ENCODE results near the gene NEIL3. TPM values are rescaled to one million over a fixed set of nuclear protein-coding genes. Genes with fewer than 3 reads are reported as not detected.
A peak's percentile ranks its signal among the peaks of the same experiment; 100 is the strongest.

The NEIL3 gene
- total and polyA plus RNA-seq, 2 experiments from 2014 or later = 2.4 to 3.7 TPM

GRCh38 chr4:177311589-177311988 is 1.9 kb downstream of the NEIL3 start:
- H2AFZ ChIP-seq = peak overlapping the region; percentile 67
- H3K79me2 ChIP-seq (ENCODE audit: insufficient read depth) = peaks cover 17% of the 10 kb centered on the region
- no peak overlapping the region for H3K4me2 ChIP-seq (ENCODE audit: unreplicated experiment)

GRCh38 chr4:177313263-177313662 is 3.6 kb downstream of the NEIL3 start:
- Histone ChIP-seq H2AFZ (peak overlapping the region; percentile 67), H3K4me2 (ENCODE audit: unreplicated experiment) (peak overlapping the region; percentile 42), H3K9ac (peak overlapping the region; percentile 9; the same call in 1 of the 2 replicates)

More at GRCh38 chr4:177311589-177311988, 1.9 kb downstream of the NEIL3 start:
- Histone ChIP-seq H3K36me3 (ENCODE audit: low read depth) (no peaks in the 10 kb centered on the region), H3K9ac (no peak overlapping the region), H3K4me3 (no peak overlapping the region), H3K27me3 (replicated peaks; ENCODE audit: insufficient read depth) (no peaks in the 10 kb centered on the region), H4K20me1 (ENCODE audit: insufficient read depth) (no peaks in the 10 kb centered on the region), H3F3A (ENCODE audit: insufficient read depth) (peaks cover 8% of the 10 kb centered on the region; the same call in 1 of the 2 replicates), H3K27ac (no peak overlapping the region), H3K9me3 (ENCODE audit: low read depth) (no peaks in the 10 kb centered on the region), H3K9me2 (ENCODE audit: insufficient read depth) (no peaks in the 10 kb centered on the region), H3K4me1 (ENCODE audit: insufficient read depth) (peaks cover 38% of the 10 kb centered on the region)
- TF ChIP-seq EZH2 (IDR thresholded peaks at IDR 0.05; ENCODE audit: insufficient read depth, poor library complexity, severe bottlenecking) (no peak), EZH2phosphoT487 (IDR thresholded peaks at IDR 0.05; ENCODE audit: insufficient read depth, low read depth) (no peak)
- 94% methylated on average over 7 of the region's 7 CpGs for WGBS, 2 experiments (ENCODE audit: low coverage in 1 of 2, low lambda C conversion rate in 2 of 2, missing lambda C conversion rate in 2 of 2)
- in situ Hi-C loops (cut with MboI) = no loop called here
- DNase-seq = no peak

GRCh38 chr4:177315767-177316464 is 6.2 kb downstream of the NEIL3 start:
- Histone ChIP-seq H3K9ac (0 out of 2 replicates have a peak overlapping the region, but pooled peaks have one; percentile 6), H2AFZ (peak overlapping the region; percentile 52), H3K4me1 (ENCODE audit: insufficient read depth) (peaks cover 19% of the 10 kb centered on the region), H3K27ac (no peak overlapping the region), H3F3A (ENCODE audit: insufficient read depth) (no peaks in the 10 kb centered on the region), H3K36me3 (ENCODE audit: low read depth) (no peaks in the 10 kb centered on the region), H3K79me2 (ENCODE audit: insufficient read depth) (peaks cover 10% of the 10 kb centered on the region), H3K9me2 (ENCODE audit: insufficient read depth) (no peaks in the 10 kb centered on the region), H3K27me3 (replicated peaks; ENCODE audit: insufficient read depth) (no peaks in the 10 kb centered on the region), H3K4me3 (peak overlapping the region; percentile 44), H4K20me1 (ENCODE audit: insufficient read depth) (no peaks in the 10 kb centered on the region), H3K9me3 (ENCODE audit: low read depth) (no peaks in the 10 kb centered on the region), H3K4me2 (ENCODE audit: unreplicated experiment) (peak overlapping the region; percentile 53)
- DNase-seq = no peak
- in situ Hi-C loops (cut with MboI) = no loop called here
- TF ChIP-seq EZH2 (IDR thresholded peaks at IDR 0.05; ENCODE audit: insufficient read depth, poor library complexity, severe bottlenecking) = no peak
- no peak for TF ChIP-seq EZH2phosphoT487 (IDR thresholded peaks at IDR 0.05; ENCODE audit: insufficient read depth, low read depth)
- WGBS, 2 experiments (ENCODE audit: low coverage in 1 of 2, low lambda C conversion rate in 2 of 2, missing lambda C conversion rate in 2 of 2) = 88 to 90% methylated on average over 4 of the region's 4 CpGs

More at GRCh38 chr4:177313263-177313662, 3.6 kb downstream of the NEIL3 start:
- Histone ChIP-seq H3K9me2 (ENCODE audit: insufficient read depth) (no peaks in the 10 kb centered on the region), H3K36me3 (ENCODE audit: low read depth) (no peaks in the 10 kb centered on the region), H3K9me3 (ENCODE audit: low read depth) (no peaks in the 10 kb centered on the region), H4K20me1 (ENCODE audit: insufficient read depth) (no peaks in the 10 kb centered on the region), H3K4me3 (peak overlapping the region; percentile 0; the same call in 1 of the 2 replicates), H3K79me2 (ENCODE audit: insufficient read depth) (peaks cover 17% of the 10 kb centered on the region), H3K27me3 (replicated peaks; ENCODE audit: insufficient read depth) (no peaks in the 10 kb centered on the region), H3K27ac (no peak overlapping the region), H3F3A (ENCODE audit: insufficient read depth) (peaks cover 8% of the 10 kb centered on the region; the same call in 1 of the 2 replicates), H3K4me1 (ENCODE audit: insufficient read depth) (peaks cover 35% of the 10 kb centered on the region)
- in situ Hi-C loops (cut with MboI) = no loop called here
- peak; percentile 66 for DNase-seq
- WGBS, 2 experiments (ENCODE audit: low coverage in 1 of 2, low lambda C conversion rate in 2 of 2, missing lambda C conversion rate in 2 of 2) = 6 to 14% methylated on average over 1 of the region's 1 CpG
- TF ChIP-seq EZH2phosphoT487 (IDR thresholded peaks at IDR 0.05; ENCODE audit: insufficient read depth, low read depth) = no peak
- no peak for TF ChIP-seq EZH2 (IDR thresholded peaks at IDR 0.05; ENCODE audit: insufficient read depth, poor library complexity, severe bottlenecking)

GRCh38 chr4:177320721-177321120 is 11.0 kb downstream of the NEIL3 start:
- H3K36me3 ChIP-seq (ENCODE audit: low read depth) = no peaks in the 10 kb centered on the region
- DNase-seq = no peak
- no peak overlapping the region for H3K27ac ChIP-seq
- H3K9me2 ChIP-seq (ENCODE audit: insufficient read depth) = no peaks in the 10 kb centered on the region
- no peak overlapping the region for H2AFZ ChIP-seq
- H3K4me3 ChIP-seq = no peak overlapping the region
- in situ Hi-C loops (cut with MboI) = no loop called here
- WGBS, 2 experiments (ENCODE audit: low coverage in 1 of 2, low lambda C conversion rate in 2 of 2, missing lambda C conversion rate in 2 of 2) = 97 to 100% methylated on average over 5 of the region's 5 CpGs
- no peaks in the 10 kb centered on the region for H3K27me3 ChIP-seq (replicated peaks; ENCODE audit: insufficient read depth)
- TF ChIP-seq EZH2 (IDR thresholded peaks at IDR 0.05; ENCODE audit: insufficient read depth, poor library complexity, severe bottlenecking) = no peak
- TF ChIP-seq EZH2phosphoT487 (IDR thresholded peaks at IDR 0.05; ENCODE audit: insufficient read depth, low read depth) = no peak
- H3K9ac ChIP-seq = no peak overlapping the region
- no peaks in the 10 kb centered on the region for H3F3A ChIP-seq (ENCODE audit: insufficient read depth)
- H3K9me3 ChIP-seq (ENCODE audit: low read depth) = no peaks in the 10 kb centered on the region
- H3K4me1 ChIP-seq (ENCODE audit: insufficient read depth) = 0 out of 2 replicates have a peak, but pooled peaks cover 4% of the 10 kb centered on the region
- no peaks in the 10 kb centered on the region for H4K20me1 ChIP-seq (ENCODE audit: insufficient read depth)
- H3K79me2 ChIP-seq (ENCODE audit: insufficient read depth) = no peaks in the 10 kb centered on the region; the same call in 1 of the 2 replicates
- H3K4me2 ChIP-seq (ENCODE audit: unreplicated experiment) = no peak overlapping the region

Data from GM23248 (cell line).